A549 (cell line): ENCODE data around the gene AFAP1L2.

Experiments
- FOSB ChIP-seq: fragments of 250-450 bp; sonication (Bioruptor Pico); IDR thresholded peaks from 2 replicates; pipeline ENCODE4 v1.5.0; 2020; ENCODE audit warnings: mild to moderate bottlenecking, moderate library complexity
- KDM1A ChIP-seq: fragments of 200-600 bp; sonication (generic); IDR thresholded peaks from 2 replicates; pipeline ENCODE4 v1.6.1; 2016; ENCODE audit warnings: low read depth, mild to moderate bottlenecking
- MAFK ChIP-seq: fragments of 450-650 bp; IDR thresholded peaks from 2 replicates; pipeline ENCODE4 v1.6.1; 2014; ENCODE audit not compliant: partially characterized antibody
- RCOR1 ChIP-seq: fragments of 150-350 bp; IDR thresholded peaks from 2 replicates; pipeline ENCODE4 v1.6.1; 2014; ENCODE audit warnings: antibody characterized with exemption, low read length, low read depth
- ZNF302 ChIP-seq: fragments of 250-450 bp; sonication (Bioruptor Pico); IDR thresholded peaks from 2 replicates; pipeline ENCODE4 v1.9.0; 2021; ENCODE audit warnings: inconsistent platforms, mild to moderate bottlenecking, moderate library complexity
- TF ChIP-seq, protein P1 (sequence below): fragments of >200 bp; sonication (Bioruptor Twin); formaldehyde crosslinking; IDR thresholded peaks from 3 replicates; pipeline ENCODE4 v1.5.1; 2016
- TF ChIP-seq, protein P2 (sequence below): IDR thresholded peaks from 2 replicates; pipeline ENCODE4 v1.6.1; 2012

DNA sequence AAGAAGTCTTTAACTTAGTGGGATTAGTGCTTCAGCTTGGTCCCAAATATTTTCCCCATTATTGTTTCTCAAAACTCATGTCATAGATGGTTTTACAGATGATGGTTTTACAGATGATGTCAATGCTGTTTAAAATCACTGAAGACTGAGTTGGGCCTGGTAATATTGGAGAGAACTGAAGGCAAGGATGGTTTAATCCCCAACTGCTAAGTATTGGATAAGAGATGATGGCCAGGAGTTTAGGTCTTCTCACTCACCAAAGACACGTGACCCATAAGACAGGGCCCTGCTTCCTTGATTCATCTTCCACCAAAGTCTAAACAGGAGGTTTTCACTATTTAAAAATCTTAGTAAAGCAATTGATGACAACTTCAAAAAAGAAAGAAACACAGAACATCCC is 108.9 kb downstream of the AFAP1L2 start:
- TF ChIP-seq, protein P1, sequence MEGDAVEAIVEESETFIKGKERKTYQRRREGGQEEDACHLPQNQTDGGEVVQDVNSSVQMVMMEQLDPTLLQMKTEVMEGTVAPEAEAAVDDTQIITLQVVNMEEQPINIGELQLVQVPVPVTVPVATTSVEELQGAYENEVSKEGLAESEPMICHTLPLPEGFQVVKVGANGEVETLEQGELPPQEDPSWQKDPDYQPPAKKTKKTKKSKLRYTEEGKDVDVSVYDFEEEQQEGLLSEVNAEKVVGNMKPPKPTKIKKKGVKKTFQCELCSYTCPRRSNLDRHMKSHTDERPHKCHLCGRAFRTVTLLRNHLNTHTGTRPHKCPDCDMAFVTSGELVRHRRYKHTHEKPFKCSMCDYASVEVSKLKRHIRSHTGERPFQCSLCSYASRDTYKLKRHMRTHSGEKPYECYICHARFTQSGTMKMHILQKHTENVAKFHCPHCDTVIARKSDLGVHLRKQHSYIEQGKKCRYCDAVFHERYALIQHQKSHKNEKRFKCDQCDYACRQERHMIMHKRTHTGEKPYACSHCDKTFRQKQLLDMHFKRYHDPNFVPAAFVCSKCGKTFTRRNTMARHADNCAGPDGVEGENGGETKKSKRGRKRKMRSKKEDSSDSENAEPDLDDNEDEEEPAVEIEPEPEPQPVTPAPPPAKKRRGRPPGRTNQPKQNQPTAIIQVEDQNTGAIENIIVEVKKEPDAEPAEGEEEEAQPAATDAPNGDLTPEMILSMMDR, result no peak
- TF ChIP-seq MAFK, result no peak
- no peak for TF ChIP-seq FOSB (CRISPR knock-in tag)
- TF ChIP-seq ZNF302, result no peak
- no peak for TF ChIP-seq KDM1A
- TF ChIP-seq RCOR1, result no peak
- TF ChIP-seq, protein P2, sequence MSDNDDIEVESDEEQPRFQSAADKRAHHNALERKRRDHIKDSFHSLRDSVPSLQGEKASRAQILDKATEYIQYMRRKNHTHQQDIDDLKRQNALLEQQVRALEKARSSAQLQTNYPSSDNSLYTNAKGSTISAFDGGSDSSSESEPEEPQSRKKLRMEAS, result no peak
